Endodermal cell (in vitro differentiated cells): ENCODE data around the gene PACSIN2. TPM values are rescaled to one million over a fixed set of nuclear protein-coding genes. Genes with fewer than 3 reads are reported as not detected.

Source experiments
- DNase-seq: peaks from one replicate; pipeline ENCODE4 v3.0.0-alpha.2; 2017
- H3K27ac ChIP-seq: 2 replicates; pipeline ENCODE4 v1.5.1; 2013; ENCODE audit warnings: mild to moderate bottlenecking, low read depth, low read length, moderate library complexity
- H3K27me3 ChIP-seq: 2 replicates; pipeline ENCODE4 v1.6.1; 2013; ENCODE audit warnings: mild to moderate bottlenecking, low read length, moderate library complexity; ENCODE audit not compliant: insufficient read depth, control insufficient read depth, poor library complexity, severe bottlenecking
- H3K36me3 ChIP-seq: 2 replicates; pipeline ENCODE4 v1.7.0; 2013; ENCODE audit warnings: mild to moderate bottlenecking, low read length, moderate library complexity; ENCODE audit not compliant: control insufficient read depth, insufficient read depth
- H3K4me1 ChIP-seq: one replicate; pipeline ENCODE4 v1.7.0; 2013; ENCODE audit warnings: low read length; ENCODE audit not compliant: control insufficient read depth, insufficient read depth
- H3K4me3 ChIP-seq: 2 replicates; pipeline ENCODE4 v1.5.1; 2013; ENCODE audit warnings: mild to moderate bottlenecking, low read length, moderate library complexity
- H3K9ac ChIP-seq: 2 replicates; pipeline ENCODE4 v1.6.1; 2013; ENCODE audit warnings: mild to moderate bottlenecking, low read length, moderate library complexity; ENCODE audit not compliant: poor library complexity, severe bottlenecking; ENCODE audit errors: extremely low read depth
- H3K9me3 ChIP-seq: 2 replicates; pipeline ENCODE4 v1.6.1; 2013; ENCODE audit warnings: mild to moderate bottlenecking, low read length, moderate library complexity; ENCODE audit not compliant: control insufficient read depth
- H3K27ac Mint-ChIP-seq: 2 replicates; pipeline ENCODE4 v1.8.0; 2020; ENCODE audit warnings: mixed read lengths
- H3K27me3 Mint-ChIP-seq: 2 replicates; pipeline ENCODE4 v1.8.0; 2021; ENCODE audit warnings: mild to moderate bottlenecking, mixed read lengths; ENCODE audit not compliant: insufficient read depth
- H3K36me3 Mint-ChIP-seq: 2 replicates; pipeline ENCODE4 v1.8.0; 2020; ENCODE audit warnings: low read depth, mixed read lengths
- H3K4me1 Mint-ChIP-seq: 2 replicates; pipeline ENCODE4 v1.8.0; 2020; ENCODE audit warnings: mixed read lengths
- H3K4me3 Mint-ChIP-seq: 2 replicates; pipeline ENCODE4 v1.8.0; 2020; ENCODE audit warnings: mild to moderate bottlenecking, moderate library complexity, mixed read lengths
- H3K9me3 Mint-ChIP-seq: 2 replicates; pipeline ENCODE4 v1.8.0; 2020; ENCODE audit warnings: mild to moderate bottlenecking, mixed read lengths
- WGBS, 2 experiments: methylation state at CpG; one replicate each; pipeline versions ENCODE4 v1.1.5 to v1.1.7; 2013; ENCODE audit warnings: missing lambda C conversion rate in 2 of 2, mixed read lengths in 1 of 2; ENCODE audit not compliant: insufficient coverage in 1 of 2, insufficient read length in 1 of 2; 5-methylcytosine and 5-hydroxymethylcytosine counted together
- total RNA-seq, 2 donors: library from RNA; stranded (reverse); fragmentation: NEBNext Ultra II Directional in 1 of 2; extraction: Animal tissue kit (Norgen Biotek cat#: 25700) in 1 of 2; gene quantifications; 2 replicates in 1 of 2; 3 replicates in 1 of 2; pipeline ENCODE4 v1.2.1, GENCODE V29; 2021
- TF ChIP-seq, protein P1 (sequence below): fragments of 200-600 bp; sonication (generic); conservative IDR thresholded peaks from 2 replicates; pipeline ENCODE4 v1.5.0; 2021; ENCODE audit warnings: antibody characterized with exemption, mild to moderate bottlenecking

The PACSIN2 gene
- total RNA-seq, 2 donors from 2014 or later: 60.7 to 61.4 TPM

GRCh38 chr22:42960531-42961399 lies 54.2 kb downstream of the PACSIN2 start:
- Mint-ChIP-seq H3K27ac (peak overlapping the region; percentile 77), H3K36me3 (peaks cover 11% of the 10 kb centered on the region)

DNA sequence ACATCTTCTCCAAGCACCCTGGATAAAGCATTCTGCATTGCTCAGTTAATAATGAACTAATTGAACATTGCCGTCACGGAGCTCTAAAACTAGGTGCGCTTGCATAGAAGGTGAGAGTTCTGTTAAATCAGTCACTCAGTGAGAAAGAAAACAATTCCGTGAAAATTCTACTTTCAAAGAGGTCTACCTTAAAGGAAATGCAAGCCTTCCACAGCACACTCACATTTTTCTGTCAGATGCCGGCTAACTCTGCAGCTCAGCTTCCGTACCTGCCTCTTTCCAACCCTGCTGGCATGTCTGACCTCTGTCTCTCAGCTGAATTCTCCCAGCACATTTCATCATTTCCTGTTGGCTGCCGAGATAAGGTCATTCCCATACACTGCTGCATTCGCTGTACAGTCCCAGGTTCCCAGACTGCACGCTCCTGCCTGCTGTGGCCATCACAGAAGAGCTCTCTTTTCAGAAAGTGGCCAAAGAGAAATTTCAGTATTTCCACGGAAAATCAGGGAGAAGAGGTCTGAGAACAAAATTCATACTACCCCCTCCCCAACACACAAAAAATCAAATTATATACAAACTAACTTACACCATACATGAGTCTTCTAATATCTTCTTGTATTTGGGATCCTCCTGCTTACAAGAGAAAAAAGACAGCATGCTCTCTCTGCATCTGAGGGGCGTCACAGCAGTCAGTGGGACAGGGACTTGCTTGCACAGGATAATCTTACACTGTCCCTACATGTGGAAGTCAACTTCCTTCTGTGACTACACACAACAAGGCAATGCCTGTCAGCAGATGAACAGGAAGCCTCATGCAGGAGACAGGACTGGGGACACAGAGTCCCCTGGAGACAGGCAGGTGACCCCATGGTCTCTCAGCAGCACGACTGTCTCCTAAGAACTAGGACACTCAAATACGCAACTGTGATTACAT lies 55.1 kb downstream of the PACSIN2 start:
- TF ChIP-seq, protein P1, sequence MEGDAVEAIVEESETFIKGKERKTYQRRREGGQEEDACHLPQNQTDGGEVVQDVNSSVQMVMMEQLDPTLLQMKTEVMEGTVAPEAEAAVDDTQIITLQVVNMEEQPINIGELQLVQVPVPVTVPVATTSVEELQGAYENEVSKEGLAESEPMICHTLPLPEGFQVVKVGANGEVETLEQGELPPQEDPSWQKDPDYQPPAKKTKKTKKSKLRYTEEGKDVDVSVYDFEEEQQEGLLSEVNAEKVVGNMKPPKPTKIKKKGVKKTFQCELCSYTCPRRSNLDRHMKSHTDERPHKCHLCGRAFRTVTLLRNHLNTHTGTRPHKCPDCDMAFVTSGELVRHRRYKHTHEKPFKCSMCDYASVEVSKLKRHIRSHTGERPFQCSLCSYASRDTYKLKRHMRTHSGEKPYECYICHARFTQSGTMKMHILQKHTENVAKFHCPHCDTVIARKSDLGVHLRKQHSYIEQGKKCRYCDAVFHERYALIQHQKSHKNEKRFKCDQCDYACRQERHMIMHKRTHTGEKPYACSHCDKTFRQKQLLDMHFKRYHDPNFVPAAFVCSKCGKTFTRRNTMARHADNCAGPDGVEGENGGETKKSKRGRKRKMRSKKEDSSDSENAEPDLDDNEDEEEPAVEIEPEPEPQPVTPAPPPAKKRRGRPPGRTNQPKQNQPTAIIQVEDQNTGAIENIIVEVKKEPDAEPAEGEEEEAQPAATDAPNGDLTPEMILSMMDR: no peak
- Mint-ChIP-seq H3K27me3 (no peaks in the 10 kb centered on the region), H3K4me1 (peaks cover 65% of the 10 kb centered on the region), H3K4me3 (no peak overlapping the region), H3K9me3 (peaks cover 7% of the 10 kb centered on the region), H3K36me3 (peaks cover 19% of the 10 kb centered on the region), H3K27ac (peak overlapping the region; percentile 77)
- Histone ChIP-seq H3K4me1 (peaks cover 34% of the 10 kb centered on the region), H3K9ac (peak overlapping the region; percentile 3), H3K4me3 (no peak overlapping the region), H3K36me3 (peaks cover 36% of the 10 kb centered on the region), H3K27me3 (no peaks in the 10 kb centered on the region), H3K27ac (peak overlapping the region; percentile 3), H3K9me3 (peaks cover 13% of the 10 kb centered on the region)
- 71 to 77% methylated on average over 11 to 13 of the region's 13 CpGs for WGBS, 2 experiments
- peak; percentile 51 for DNase-seq

More at GRCh38 chr22:42960531-42961399, 54.2 kb downstream of the PACSIN2 start:
- H3K4me3 Mint-ChIP-seq: no peak overlapping the region
- H3K4me1 Mint-ChIP-seq: peaks cover 73% of the 10 kb centered on the region
- DNase-seq: no peak
- H3K27me3 Mint-ChIP-seq: no peaks in the 10 kb centered on the region
- Histone ChIP-seq H3K36me3 (peaks cover 30% of the 10 kb centered on the region), H3K27ac (no peak overlapping the region), H3K4me1 (peaks cover 38% of the 10 kb centered on the region), H3K9me3 (peaks cover 9% of the 10 kb centered on the region), H3K4me3 (no peak overlapping the region), H3K9ac (no peak overlapping the region), H3K27me3 (no peaks in the 10 kb centered on the region)
- TF ChIP-seq, protein P1: no peak
- whole genome bisulfite sequencing, 2 experiments: 68 to 82% methylated on average over 3 to 7 of the region's 10 CpGs
- peaks cover 4% of the 10 kb centered on the region for H3K9me3 Mint-ChIP-seq

GRCh38 chr22:42958937-42959336 lies 56.0 kb downstream of the PACSIN2 start:
- no peak overlapping the region for H3K27ac ChIP-seq
- DNase-seq: peak; percentile 10
- H3K4me1 ChIP-seq: peaks cover 34% of the 10 kb centered on the region
- peaks cover 13% of the 10 kb centered on the region for H3K9me3 ChIP-seq
- Mint-ChIP-seq H3K9me3 (peaks cover 7% of the 10 kb centered on the region), H3K27me3 (no peaks in the 10 kb centered on the region), H3K36me3 (peaks cover 19% of the 10 kb centered on the region), H3K4me1 (peaks cover 62% of the 10 kb centered on the region), H3K27ac (peak overlapping the region; percentile 79), H3K4me3 (no peak overlapping the region)
- TF ChIP-seq, protein P1: no peak
- no peak overlapping the region for H3K9ac ChIP-seq
- 78 to 85% methylated on average over 4 to 6 of the region's 6 CpGs for WGBS, 2 experiments
- peaks cover 37% of the 10 kb centered on the region for H3K36me3 ChIP-seq
- H3K4me3 ChIP-seq: no peak overlapping the region
- no peaks in the 10 kb centered on the region for H3K27me3 ChIP-seq
